Ovary (tissue), 3 donors: ENCODE measurements around the gene RNF217.

Experiments
- CTCF ChIP-seq, 3 donors: fragments of 450-650 bp in 2 of 3; fragments of 200-600 bp in 1 of 3; IDR thresholded peaks; one replicate each; pipeline versions ENCODE4 v1.5.1 to v1.8.0; 2016 to 2022; ENCODE audit warnings: antibody characterized with exemption in 3 of 3, mild to moderate bottlenecking in 1 of 3
- EP300 ChIP-seq: sonication (generic); formaldehyde crosslinking; IDR thresholded peaks from one replicate; pipeline ENCODE4 v1.6.1; 2017; ENCODE audit warnings: antibody characterized with exemption
- donor health status: DM: no; HTN: no; CAD: no.

- TF ChIP-seq CTCF (IDR thresholded peaks at IDR 0.05) (no peak), EP300 (no peak)
Measured at GRCh38 chr6:124984668-124985338, 22.6 kb downstream of the RNF217 start.
